Keratinocyte (primary cell): ENCODE results near the gene ARHGEF28.

Experiments used
- CTCF ChIP-seq, 3 experiments: IDR thresholded peaks in 1 of 3; conservative IDR thresholded peaks in 1 of 3; optimal IDR thresholded peaks in 1 of 3; 2 replicates in 2 of 3; 3 replicates in 1 of 3; pipeline versions ENCODE3 to v1.5.1; 2011; ENCODE audit warnings: low read length in 3 of 3, mild to moderate bottlenecking in 3 of 3, moderate library complexity in 2 of 3, control low read depth in 1 of 3, inconsistent platforms in 1 of 3; ENCODE audit not compliant: insufficient read depth in 2 of 3; ENCODE audit errors: extremely low read depth in 1 of 3
- EZH2 ChIP-seq: IDR thresholded peaks from one replicate; pipeline ENCODE4 v1.6.1; 2012; ENCODE audit warnings: inconsistent platforms, mild to moderate bottlenecking, low read length, moderate library complexity

GRCh38 chr5:73620334-73620687, 5.7 kb upstream of the ARHGEF28 start:
- no peak for TF ChIP-seq CTCF (optimal IDR thresholded peaks at IDR 0.05 in 1 of 3, IDR thresholded peaks at IDR 0.05 in 1 of 3, conservative IDR thresholded peaks at IDR 0.05 in 1 of 3; ENCODE audit: extremely low read depth in 1 of 3, insufficient read depth in 2 of 3, low read length in 3 of 3)
- no peak for TF ChIP-seq EZH2
